Stimulated activated CD4-positive, alpha-beta T cell treated with anti-CD3 and anti-CD28 coated beads, Interleukin-2, amount 100 ng/mL, for 4 hours (primary cell): ENCODE results near the gene STAP1.
"Not testable (repeated sequence)": the region's sequence is repeated elsewhere in the genome, so short reads cannot be mapped to it uniquely, and the experiment has no call there.

Experiments used
- DNase-seq: peaks from one replicate; pipeline ENCODE4 v3.0.0-alpha.2; 2020; ENCODE audit warnings: low read depth

STAP1 gene

DNA sequence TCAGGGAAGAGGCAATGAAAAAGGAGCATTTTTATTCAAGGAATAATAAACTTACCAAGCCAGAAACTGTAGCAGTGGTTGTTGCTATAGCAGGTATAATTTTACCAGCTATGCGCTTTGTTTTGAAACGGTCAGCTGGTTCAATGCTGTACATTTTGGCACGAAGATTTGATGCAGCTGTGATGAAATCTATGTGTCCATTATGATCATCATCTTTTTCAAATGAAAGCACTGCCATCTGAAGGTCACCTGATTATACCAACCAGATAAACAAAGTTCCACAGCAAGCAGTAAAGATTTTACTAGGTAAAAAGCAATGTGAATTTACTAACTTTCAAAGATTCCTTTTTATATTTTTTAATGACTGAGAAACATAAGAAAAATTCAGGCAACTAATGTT, 66.4 kb downstream of the STAP1 start:
- DNase-seq = no peak

GRCh38 chr4:67632492-67632891, 74.0 kb downstream of the STAP1 start:
- no peak for DNase-seq

DNA sequence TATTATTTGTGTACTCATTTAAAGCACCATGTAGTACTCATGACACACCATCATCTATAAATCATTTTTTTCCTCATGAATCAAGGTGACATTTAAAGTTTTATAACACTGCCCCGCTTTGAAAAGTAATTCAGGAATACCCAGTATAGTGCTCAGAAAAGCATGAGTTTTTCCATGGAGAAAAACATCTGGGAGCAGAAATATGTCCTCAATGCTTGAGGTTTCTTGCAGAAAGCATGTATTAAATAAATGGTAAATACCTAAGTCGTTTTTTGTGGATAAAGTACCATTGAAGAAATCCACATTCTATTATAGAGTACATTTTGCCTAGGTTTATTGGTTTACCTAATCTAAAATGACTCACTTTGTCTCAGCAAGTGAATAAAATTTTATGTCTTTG, 76.2 kb downstream of the STAP1 start:
- no peak for DNase-seq

- no peak for DNase-seq
Measured at GRCh38 chr4:67635331-67635730, 76.8 kb downstream of the STAP1 start.

- DNase-seq = not testable (repeated sequence)
Measured at GRCh38 chr4:67636978-67637377, 78.5 kb downstream of the STAP1 start.

GRCh38 chr4:67638136-67638535, 79.6 kb downstream of the STAP1 start:
- DNase-seq = no peak

- DNase-seq = no peak
Measured at GRCh38 chr4:67651536-67651935, 93.0 kb downstream of the STAP1 start.
